Small intestine (tissue), 7 donors: ENCODE measurements around the gene COL25A1. TPM values are rescaled to one million over a fixed set of nuclear protein-coding genes. Genes with fewer than 3 reads are reported as not detected.
"Not testable (repeated sequence)": the region's sequence is repeated elsewhere in the genome, so short reads cannot be mapped to it uniquely, and the experiment has no call there.

Source experiments
- DNase-seq, 2 donors: peaks; one replicate each; pipeline versions ENCODE4 v3.0.0 to v3.0.0-alpha.2; 2013
- FAIRE-seq: peaks from 2 replicates; lab custom pipeline; 2012; peaks lifted over from hg19 to GRCh38; lab: Jason Lieb, UNC
- H3K27ac ChIP-seq, 3 donors: one replicate each; pipeline ENCODE4 v1.5.1; 2013; ENCODE audit warnings: low read length in 2 of 3, mild to moderate bottlenecking in 2 of 3, control low read depth in 1 of 3, inconsistent platforms in 1 of 3, low read depth in 1 of 3, moderate library complexity in 1 of 3
- H3K27me3 ChIP-seq, 3 donors: one replicate each; pipeline ENCODE4 v1.6.1; 2013; ENCODE audit warnings: low read length in 3 of 3, inconsistent platforms in 1 of 3; ENCODE audit not compliant: control insufficient read depth in 3 of 3, insufficient read depth in 3 of 3
- H3K36me3 ChIP-seq, 3 donors: one replicate each; pipeline ENCODE4 v1.6.1; 2013; ENCODE audit warnings: low read length in 3 of 3, inconsistent platforms in 1 of 3, low read depth in 1 of 3, mild to moderate bottlenecking in 1 of 3, moderate library complexity in 1 of 3; ENCODE audit not compliant: control insufficient read depth in 3 of 3, insufficient read depth in 2 of 3
- H3K4me1 ChIP-seq, 3 donors: one replicate each; pipeline ENCODE4 v1.6.1; 2013; ENCODE audit warnings: low read length in 2 of 3, inconsistent platforms in 1 of 3, low read depth in 1 of 3, mild to moderate bottlenecking in 1 of 3, moderate library complexity in 1 of 3; ENCODE audit not compliant: control insufficient read depth in 3 of 3, insufficient read depth in 2 of 3
- H3K4me3 ChIP-seq, 3 donors: one replicate each; pipeline ENCODE4 v1.5.1; 2013; ENCODE audit warnings: low read length in 3 of 3, control low read depth in 1 of 3, inconsistent platforms in 1 of 3, low read depth in 1 of 3, mild to moderate bottlenecking in 1 of 3, moderate library complexity in 1 of 3
- H3K9me3 ChIP-seq, 2 donors: one replicate each; pipeline ENCODE4 v1.6.1; 2013; ENCODE audit warnings: low read depth in 1 of 2, low read length in 1 of 2; ENCODE audit not compliant: control insufficient read depth in 2 of 2, insufficient read depth in 1 of 2
- WGBS, 3 donors: extraction: QIAGEN DNeasy Blood & Tissue Kit; methylation state at CpG; one replicate each; pipeline ENCODE4 v1.1.7; 2013; 5-methylcytosine and 5-hydroxymethylcytosine counted together
- polyA plus RNA-seq, 4 donors: library from polyadenylated mRNA; stranded (reverse) in 3 of 4; unstranded in 1 of 4; fragments of 200-250 nt in 3 of 4; fragments of 120-200 nt in 1 of 4; gene quantifications; one replicate each; pipeline versions ENCODE4 v1.2.1 to v1.2.3, GENCODE V29; 2013
- donor health status: healthy with polysubstance abuse.
- donor health status: control.
- donor health status: control.
- donor health status: Bipolar disorder and iron deficiency.
- donor health status: healthy.

COL25A1 gene
- polyA plus RNA-seq, 4 donors: 0.24 to 6.2 (median 2.5) TPM

GRCh38 chr4:108869970-108870369 lies 432.5 kb downstream of the COL25A1 start:
- H3K9me3 ChIP-seq, H3K36me3 ChIP-seq, DNase-seq, H3K4me3 ChIP-seq, H3K4me1 ChIP-seq, FAIRE-seq, H3K27ac ChIP-seq, H3K27me3 ChIP-seq: not testable (repeated sequence)
- WGBS, 3 donors: 94 to 96% (median 96%) methylated on average over 9 of the region's 9 CpGs

GRCh38 chr4:108868606-108869227 lies 433.7 kb downstream of the COL25A1 start:
- FAIRE-seq: no peak
- 75 to 95% (median 93%) methylated on average over 1 of the region's 1 CpG for WGBS, 3 donors
- H3K27ac ChIP-seq: no peak overlapping the region

GRCh38 chr4:108867476-108867875 lies 435.0 kb downstream of the COL25A1 start:
- Histone ChIP-seq H3K36me3 (no peaks in the 10 kb centered on the region), H3K9me3 (no peaks in the 10 kb centered on the region), H3K27me3 (no peaks in the 10 kb centered on the region), H3K4me3 (no peak overlapping the region), H3K27ac (no peak overlapping the region), H3K4me1 (no peaks in the 10 kb centered on the region)
- DNase-seq (no peak), FAIRE-seq (no peak)

More at GRCh38 chr4:108868606-108869227, 433.7 kb downstream of the COL25A1 start:
- DNase-seq: no peak
- Histone ChIP-seq H3K27me3 (no peaks in the 10 kb centered on the region), H3K4me1 (no peaks in the 10 kb centered on the region), H3K4me3 (no peak overlapping the region), H3K36me3 (no peaks in the 10 kb centered on the region), H3K9me3 (no peaks in the 10 kb centered on the region)

- Histone ChIP-seq H3K27ac (no peak overlapping the region), H3K9me3 (no peaks in the 10 kb centered on the region), H3K36me3 (no peaks in the 10 kb centered on the region), H3K4me1 (no peaks in the 10 kb centered on the region), H3K4me3 (no peak overlapping the region), H3K27me3 (no peaks in the 10 kb centered on the region)
- FAIRE-seq (no peak), DNase-seq (peak; percentile 9 to 21)
- 51 to 57% (median 53%) methylated on average over 2 of the region's 2 CpGs for WGBS, 3 donors
Observed at GRCh38 chr4:108861334-108861733, 441.1 kb downstream of the COL25A1 start.

- Histone ChIP-seq H3K27ac (no peak overlapping the region), H3K4me1 (no peaks in the 10 kb centered on the region), H3K9me3 (no peaks in the 10 kb centered on the region), H3K27me3 (no peaks in the 10 kb centered on the region), H3K36me3 (no peaks in the 10 kb centered on the region), H3K4me3 (no peak overlapping the region)
- FAIRE-seq: no peak
- DNase-seq: no peak
- 85 to 86% (median 86%) methylated on average over 1 of the region's 1 CpG for WGBS, 3 donors
Observed at GRCh38 chr4:108854786-108855185, 447.7 kb downstream of the COL25A1 start.

- FAIRE-seq (no peak), DNase-seq (no peak)
- WGBS, 3 donors: 51 to 67% (median 57%) methylated on average over 1 of the region's 1 CpG
- H3K36me3 ChIP-seq: no peaks in the 10 kb centered on the region
- H3K27me3 ChIP-seq: no peaks in the 10 kb centered on the region
- H3K27ac ChIP-seq: no peak overlapping the region
- no peaks in the 10 kb centered on the region for H3K4me1 ChIP-seq
- H3K9me3 ChIP-seq: no peaks in the 10 kb centered on the region
- no peak overlapping the region for H3K4me3 ChIP-seq
Observed at GRCh38 chr4:108852691-108853090, 449.8 kb downstream of the COL25A1 start.

- no peak for DNase-seq
- Histone ChIP-seq H3K4me1 (no peaks in the 10 kb centered on the region), H3K27me3 (no peaks in the 10 kb centered on the region), H3K27ac (no peak overlapping the region), H3K36me3 (no peaks in the 10 kb centered on the region), H3K4me3 (no peak overlapping the region), H3K9me3 (no peaks in the 10 kb centered on the region)
- WGBS, 3 donors: 86 to 98% (median 91%) methylated on average over 2 of the region's 2 CpGs
- no peak for FAIRE-seq
Observed at GRCh38 chr4:108851366-108851765, 451.1 kb downstream of the COL25A1 start.

- no peak for FAIRE-seq
- WGBS, 3 donors: 75 to 94% (median 81%) methylated on average over 1 of the region's 1 CpG
Observed at GRCh38 chr4:108850219-108850649, 452.2 kb downstream of the COL25A1 start.

GRCh38 chr4:108849611-108850168 lies 452.8 kb downstream of the COL25A1 start:
- DNase-seq: no peak
- no peaks in the 10 kb centered on the region for H3K9me3 ChIP-seq
- H3K4me3 ChIP-seq: no peak overlapping the region
- H3K27ac ChIP-seq: no peak overlapping the region
- no peaks in the 10 kb centered on the region for H3K36me3 ChIP-seq
- WGBS, 3 donors: 54 to 84% (median 59%) methylated on average over 3 of the region's 3 CpGs
- H3K27me3 ChIP-seq: no peaks in the 10 kb centered on the region
- H3K4me1 ChIP-seq: no peaks in the 10 kb centered on the region
- no peak for FAIRE-seq

More at GRCh38 chr4:108850219-108850649, 452.2 kb downstream of the COL25A1 start:
- Histone ChIP-seq H3K4me1 (no peaks in the 10 kb centered on the region), H3K4me3 (no peak overlapping the region), H3K27ac (no peak overlapping the region), H3K36me3 (no peaks in the 10 kb centered on the region), H3K9me3 (no peaks in the 10 kb centered on the region), H3K27me3 (no peaks in the 10 kb centered on the region)
- DNase-seq: no peak
